Endometrial microvascular endothelial cells (primary cell): ENCODE measurements around the gene MYO5A. TPM values are rescaled to one million over a fixed set of nuclear protein-coding genes. Genes with fewer than 3 reads are reported as not detected.
"Not testable (repeated sequence)": the region's sequence is repeated elsewhere in the genome, so short reads cannot be mapped to it uniquely, and the experiment has no call there.

ENCODE experiments used
- in situ Hi-C: cut with HindIII; loops from 2 replicates; pipeline ENCODE4 v1.10.0; 2017; ENCODE audit warnings: low sequenced_read_pairs, low pct_unique_long_range_greater_than_20kb; ENCODE audit errors: inconsistent ontology term
- total RNA-seq: library from RNA; depleted of rRNA; stranded (reverse); fragments of >200 nt; gene quantifications from one replicate; pipeline ENCODE4 v1.2.3, GENCODE V29; 2015; ENCODE audit errors: inconsistent ontology term

The MYO5A gene
- total RNA-seq: 75.4 TPM

GRCh38 chr15:52528564-52529340 is at the start of gene MYO5A:
MYO5A (minus strand) TSS chr15:52528880; CDS start chr15:52528806, 74 bp downstream.
- in situ Hi-C loops: no loop called here

- in situ Hi-C loops: no loop called here
Observed at GRCh38 chr15:52576692-52577091, 48.0 kb upstream of the MYO5A start.

GRCh38 chr15:52575573-52575972 is 46.9 kb upstream of the MYO5A start:
- in situ Hi-C loops: not testable (repeated sequence)

GRCh38 chr15:52575072-52575471 is 46.4 kb upstream of the MYO5A start:
- in situ Hi-C loops: no loop called here

- in situ Hi-C loops: not testable (repeated sequence)
Observed at GRCh38 chr15:52574623-52575022, 45.9 kb upstream of the MYO5A start.

GRCh38 chr15:52568601-52569585 is 40.2 kb upstream of the MYO5A start, which contains the start of gene ARPP19:
ARPP19 (minus strand) TSS chr15:52569030; CDS start chr15:52568892, 138 bp downstream.
- in situ Hi-C loops: no loop called here

- in situ Hi-C loops: no loop called here
Observed at GRCh38 chr15:52567871-52568600, 39.4 kb upstream of the MYO5A start.

- in situ Hi-C loops: no loop called here
Observed at GRCh38 chr15:52566889-52567288, 38.2 kb upstream of the MYO5A start.

GRCh38 chr15:52565417-52566358 is 37.0 kb upstream of the MYO5A start:
- in situ Hi-C loops: not testable (repeated sequence)

GRCh38 chr15:52563501-52564060 is 34.9 kb upstream of the MYO5A start:
- in situ Hi-C loops: no loop called here

GRCh38 chr15:52559575-52559974 is 30.9 kb upstream of the MYO5A start:
- in situ Hi-C loops: no loop called here

GRCh38 chr15:52559022-52559421 is 30.3 kb upstream of the MYO5A start:
- in situ Hi-C loops: no loop called here

GRCh38 chr15:52558196-52558595 is 29.5 kb upstream of the MYO5A start:
- in situ Hi-C loops: no loop called here

- in situ Hi-C loops: no loop called here
Observed at GRCh38 chr15:52557274-52557641, 28.6 kb upstream of the MYO5A start.

GRCh38 chr15:52556524-52557273 is 28.0 kb upstream of the MYO5A start:
- in situ Hi-C loops: no loop called here

- in situ Hi-C loops: no loop called here
Observed at GRCh38 chr15:52552303-52552702, 23.6 kb upstream of the MYO5A start.

- in situ Hi-C loops: no loop called here
Observed at GRCh38 chr15:52551762-52552161, 23.1 kb upstream of the MYO5A start.
